ENCODE results near the gene NPC2. TPM values are rescaled to one million over a fixed set of nuclear protein-coding genes. Genes with fewer than 3 reads are reported as not detected.
"Not testable (repeated sequence)": the region's sequence is repeated elsewhere in the genome, so short reads cannot be mapped to it uniquely, and the experiment has no call there.

The NPC2 gene
- total and polyA plus RNA-seq, 7 donors = 176 to 273 (median 228) TPM

GRCh38 chr14:74538411-74539391 is 45.6 kb upstream of the NPC2 start:
- Histone ChIP-seq H3K4me3 (no peak overlapping the region), H3K27ac (no peak overlapping the region), H3K9me3 (no peaks in the 10 kb centered on the region), H3K27me3 (no peaks in the 10 kb centered on the region), H3K36me3 (no peaks in the 10 kb centered on the region), H3K4me1 (no peaks in the 10 kb centered on the region)
- no peak for DNase-seq
- intact Hi-C loops (cut with DNase I) = no loop called here
- 86 to 91% methylated on average over 11 of the region's 11 CpGs for WGBS, 2 donors
- no peak for TF ChIP-seq EP300 (IDR thresholded peaks at IDR 0.05)
- TF ChIP-seq, protein P1, sequence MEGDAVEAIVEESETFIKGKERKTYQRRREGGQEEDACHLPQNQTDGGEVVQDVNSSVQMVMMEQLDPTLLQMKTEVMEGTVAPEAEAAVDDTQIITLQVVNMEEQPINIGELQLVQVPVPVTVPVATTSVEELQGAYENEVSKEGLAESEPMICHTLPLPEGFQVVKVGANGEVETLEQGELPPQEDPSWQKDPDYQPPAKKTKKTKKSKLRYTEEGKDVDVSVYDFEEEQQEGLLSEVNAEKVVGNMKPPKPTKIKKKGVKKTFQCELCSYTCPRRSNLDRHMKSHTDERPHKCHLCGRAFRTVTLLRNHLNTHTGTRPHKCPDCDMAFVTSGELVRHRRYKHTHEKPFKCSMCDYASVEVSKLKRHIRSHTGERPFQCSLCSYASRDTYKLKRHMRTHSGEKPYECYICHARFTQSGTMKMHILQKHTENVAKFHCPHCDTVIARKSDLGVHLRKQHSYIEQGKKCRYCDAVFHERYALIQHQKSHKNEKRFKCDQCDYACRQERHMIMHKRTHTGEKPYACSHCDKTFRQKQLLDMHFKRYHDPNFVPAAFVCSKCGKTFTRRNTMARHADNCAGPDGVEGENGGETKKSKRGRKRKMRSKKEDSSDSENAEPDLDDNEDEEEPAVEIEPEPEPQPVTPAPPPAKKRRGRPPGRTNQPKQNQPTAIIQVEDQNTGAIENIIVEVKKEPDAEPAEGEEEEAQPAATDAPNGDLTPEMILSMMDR (IDR thresholded peaks at IDR 0.05) = no peak
- no peak for TF ChIP-seq POLR2A (IDR thresholded peaks at IDR 0.05)
- no peak for TF ChIP-seq POLR2AphosphoS5 (IDR thresholded peaks at IDR 0.05)

- H3K4me3 ChIP-seq; H3K27ac ChIP-seq; intact Hi-C loops (cut with DNase I); H3K27me3 ChIP-seq; H3K36me3 ChIP-seq; H3K4me1 ChIP-seq; H3K9me3 ChIP-seq; DNase-seq: not testable (repeated sequence)
- WGBS, 2 donors = 59 to 87% methylated on average over 3 of the region's 3 CpGs
These were observed 43.2 kb upstream of the NPC2 start for GRCh38 chr14:74536336-74536735.

DNA sequence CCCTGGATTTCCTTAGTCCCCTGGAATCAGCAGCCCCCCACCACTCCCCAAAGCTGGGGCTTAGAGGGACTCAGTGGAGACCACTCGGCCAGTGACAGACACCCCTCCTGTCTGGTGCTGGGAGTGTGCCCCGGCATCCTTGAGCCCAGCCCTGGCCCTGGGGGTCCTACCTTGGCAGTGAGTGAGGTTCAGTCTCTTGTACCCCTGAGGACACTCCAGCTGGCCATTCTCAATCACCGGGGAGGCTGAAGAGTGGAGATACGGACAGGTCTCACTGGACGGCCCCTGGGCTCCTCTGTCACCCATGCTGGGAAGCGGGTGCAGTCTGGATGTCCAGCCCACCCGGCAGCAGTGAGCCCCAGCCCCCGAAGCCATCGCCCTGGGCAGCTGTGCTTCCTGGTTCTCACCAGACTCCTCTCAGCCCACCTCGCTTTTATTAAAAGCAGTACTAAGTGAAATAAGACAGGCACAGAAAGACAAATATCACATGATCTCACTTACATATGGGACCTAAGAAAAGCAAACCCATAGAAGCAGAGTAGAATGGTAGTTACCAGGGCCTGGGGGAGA is 42.7 kb upstream of the NPC2 start:
- 70 to 84% methylated on average over 10 of the region's 10 CpGs for WGBS, 2 donors
- H3K4me1 ChIP-seq = no peaks in the 10 kb centered on the region
- H3K27me3 ChIP-seq = no peaks in the 10 kb centered on the region
- no peak for TF ChIP-seq EP300 (IDR thresholded peaks at IDR 0.05)
- TF ChIP-seq, protein P1 (IDR thresholded peaks at IDR 0.05) = no peak
- no peak for TF ChIP-seq POLR2A (IDR thresholded peaks at IDR 0.05)
- no peak for TF ChIP-seq POLR2AphosphoS5 (IDR thresholded peaks at IDR 0.05)
- intact Hi-C loops (cut with DNase I) = no loop called here
- no peak for DNase-seq
- H3K36me3 ChIP-seq = no peaks in the 10 kb centered on the region
- H3K4me3 ChIP-seq = no peak overlapping the region
- H3K27ac ChIP-seq = no peak overlapping the region
- no peaks in the 10 kb centered on the region for H3K9me3 ChIP-seq

DNA sequence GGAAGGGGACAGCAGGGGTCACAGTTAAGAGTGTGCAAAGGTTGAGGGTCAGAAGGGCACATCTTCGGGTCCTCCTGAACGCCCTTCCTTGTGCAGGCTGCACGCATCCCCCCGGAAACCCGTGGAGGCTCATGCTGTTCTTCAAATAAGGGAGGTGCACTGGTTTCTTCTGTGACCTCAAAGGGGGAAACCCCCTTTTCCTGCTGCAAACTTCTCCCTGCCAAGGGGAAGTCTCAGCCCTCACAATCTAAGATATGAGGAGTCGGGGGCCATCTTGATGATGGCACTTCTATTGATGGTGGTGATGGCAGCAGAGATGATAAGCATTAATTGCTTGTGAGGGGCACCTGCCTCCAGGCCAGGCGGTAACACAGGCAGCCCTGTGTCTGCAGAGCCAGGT is 40.5 kb upstream of the NPC2 start:
- TF ChIP-seq POLR2AphosphoS5 (IDR thresholded peaks at IDR 0.05) = no peak
- TF ChIP-seq EP300 (IDR thresholded peaks at IDR 0.05) = no peak
- TF ChIP-seq POLR2A (IDR thresholded peaks at IDR 0.05) = no peak
- TF ChIP-seq, protein P1 (IDR thresholded peaks at IDR 0.05) = no peak
- WGBS, 2 donors = 74% methylated on average over 7 of the region's 7 CpGs
- no peaks in the 10 kb centered on the region for H3K36me3 ChIP-seq
- no peaks in the 10 kb centered on the region for H3K27me3 ChIP-seq
- no peak for DNase-seq
- H3K4me1 ChIP-seq = no peaks in the 10 kb centered on the region
- H3K4me3 ChIP-seq = no peak overlapping the region
- no peak overlapping the region for H3K27ac ChIP-seq
- H3K9me3 ChIP-seq = no peaks in the 10 kb centered on the region
- intact Hi-C loops (cut with DNase I) = no loop called here

GRCh38 chr14:74532246-74532645 is 39.1 kb upstream of the NPC2 start:
- Histone ChIP-seq H3K4me1 (no peaks in the 10 kb centered on the region), H3K27me3 (no peaks in the 10 kb centered on the region), H3K4me3 (no peak overlapping the region), H3K27ac (no peak overlapping the region), H3K9me3 (no peaks in the 10 kb centered on the region), H3K36me3 (no peaks in the 10 kb centered on the region)
- intact Hi-C loops (cut with DNase I) = no loop called here
- TF ChIP-seq POLR2AphosphoS5 (IDR thresholded peaks at IDR 0.05) = no peak
- no peak for TF ChIP-seq EP300 (IDR thresholded peaks at IDR 0.05)
- TF ChIP-seq POLR2A (IDR thresholded peaks at IDR 0.05) = no peak
- TF ChIP-seq, protein P1 (IDR thresholded peaks at IDR 0.05) = no peak
- 95 to 96% methylated on average over 10 of the region's 10 CpGs for WGBS, 2 donors
- no peak for DNase-seq

Measured in sigmoid colon (tissue), 7 donors.